BE2C (cell line): Measurements from ENCODE around the gene PRM1.

Experiments used
- DNase-seq: peaks from one replicate; pipeline ENCODE4 v3.0.0-alpha.2; 2020
- H3K27me3 ChIP-seq: fragments of 250-450 bp; sonication (Bioruptor Pico); 2 replicates; pipeline ENCODE4 v1.5.1; 2020; ENCODE audit warnings: mild to moderate bottlenecking
- H3K36me3 ChIP-seq: fragments of 250-450 bp; sonication (Bioruptor Pico); 2 replicates; pipeline ENCODE4 v1.5.1; 2020; ENCODE audit warnings: mild to moderate bottlenecking
- H3K4me1 ChIP-seq: fragments of 250-450 bp; sonication (Bioruptor Pico); 2 replicates; pipeline ENCODE4 v1.5.1; 2020
- H3K4me3 ChIP-seq: 2 replicates; pipeline ENCODE4 v1.5.1; 2011; ENCODE audit warnings: low read depth, low read length
- H3K9me3 ChIP-seq: fragments of 250-450 bp; sonication (Bioruptor Pico); 2 replicates; pipeline ENCODE4 v1.5.1; 2020
- CTCF ChIP-seq: IDR thresholded peaks from 2 replicates; pipeline ENCODE4 v1.5.1; 2012; ENCODE audit warnings: mild to moderate bottlenecking, low read depth, low read length

Gene PRM1

GRCh38 chr16:11239644-11240632, 41.2 kb downstream of the PRM1 start:
- H3K4me3 ChIP-seq, result no peak overlapping the region
- TF ChIP-seq CTCF, result no peak
- no peak for DNase-seq
- no peaks in the 10 kb centered on the region for H3K4me1 ChIP-seq
- no peaks in the 10 kb centered on the region for H3K36me3 ChIP-seq
- H3K27me3 ChIP-seq, result no peaks in the 10 kb centered on the region
- no peaks in the 10 kb centered on the region for H3K9me3 ChIP-seq

- no peaks in the 10 kb centered on the region for H3K9me3 ChIP-seq
- no peaks in the 10 kb centered on the region for H3K27me3 ChIP-seq
- no peaks in the 10 kb centered on the region for H3K4me1 ChIP-seq
- no peaks in the 10 kb centered on the region for H3K36me3 ChIP-seq
- no peak overlapping the region for H3K4me3 ChIP-seq
- TF ChIP-seq CTCF, result no peak
- DNase-seq, result no peak
Observed at GRCh38 chr16:11238272-11239202, 42.6 kb downstream of the PRM1 start.

GRCh38 chr16:11236461-11237254, 44.5 kb downstream of the PRM1 start:
- Histone ChIP-seq H3K9me3 (no peaks in the 10 kb centered on the region), H3K4me3 (no peak overlapping the region), H3K36me3 (no peaks in the 10 kb centered on the region), H3K4me1 (no peaks in the 10 kb centered on the region), H3K27me3 (no peaks in the 10 kb centered on the region)
- no peak for TF ChIP-seq CTCF
- DNase-seq, result no peak

GRCh38 chr16:11235703-11235991, 45.5 kb downstream of the PRM1 start:
- DNase-seq, result no peak
- no peaks in the 10 kb centered on the region; the same call in 1 of the 2 replicates for H3K9me3 ChIP-seq
- no peak for TF ChIP-seq CTCF

GRCh38 chr16:11234884-11235702, 46.0 kb downstream of the PRM1 start:
- H3K27me3 ChIP-seq, result no peaks in the 10 kb centered on the region
- H3K4me1 ChIP-seq, result no peaks in the 10 kb centered on the region
- no peak for DNase-seq
- no peak overlapping the region for H3K4me3 ChIP-seq
- no peaks in the 10 kb centered on the region for H3K36me3 ChIP-seq
- no peak for TF ChIP-seq CTCF
- no peaks in the 10 kb centered on the region; the same call in 1 of the 2 replicates for H3K9me3 ChIP-seq

More at GRCh38 chr16:11235703-11235991, 45.5 kb downstream of the PRM1 start:
- Histone ChIP-seq H3K36me3 (no peaks in the 10 kb centered on the region), H3K4me3 (no peak overlapping the region), H3K4me1 (no peaks in the 10 kb centered on the region), H3K27me3 (no peaks in the 10 kb centered on the region)
